HEK293 (cell line): Measurements from ENCODE around the gene TLR8.

ENCODE experiments used
- CTCF ChIA-PET: fragments of 350-600 bp; formaldehyde crosslinking; extraction: SDS; loops from one replicate; lab custom pipeline; 2021; ENCODE audit warnings: antibody characterized with exemption; lab: Yijun Ruan, JAX
- POLR2A ChIA-PET: fragments of 300-600 bp; formaldehyde crosslinking; extraction: SDS; loops from one replicate; lab custom pipeline; 2020; ENCODE audit warnings: antibody characterized with exemption, inconsistent platforms; lab: Yijun Ruan, JAX
- H3K27ac ChIP-seq: fragments of 200-500 bp; sonication (Bioruptor generic); 2 replicates; pipeline ENCODE4 v1.5.1; 2014; ENCODE audit warnings: low read depth, low read length, control low read depth, inconsistent platforms; ENCODE audit errors: extremely low read depth
- H3K36me3 ChIP-seq, 2 experiments: fragments of 200-500 bp in 1 of 2; sonication (Bioruptor generic) in 1 of 2; 1 replicate in 1 of 2; 2 replicates in 1 of 2; pipeline ENCODE4 v1.5.1; 2014 to 2017; ENCODE audit warnings: inconsistent platforms in 2 of 2, low read length in 2 of 2; ENCODE audit not compliant: control insufficient read depth in 2 of 2, insufficient read depth in 1 of 2
- H3K4me1 ChIP-seq: fragments of 200-500 bp; sonication (Bioruptor generic); 2 replicates; pipeline ENCODE4 v1.5.1; 2014; ENCODE audit warnings: mild to moderate bottlenecking, low read length, inconsistent platforms; ENCODE audit not compliant: control insufficient read depth, insufficient read depth
- H3K4me3 ChIP-seq: 2 replicates; pipeline ENCODE4 v1.5.1; 2011; ENCODE audit warnings: low read depth, mild to moderate bottlenecking, control low read depth, low read length, moderate library complexity
- H3K9me3 ChIP-seq: fragments of 200-500 bp; sonication (Bioruptor generic); 2 replicates; pipeline ENCODE4 v1.5.1; 2014; ENCODE audit warnings: low read depth, low read length, inconsistent platforms; ENCODE audit not compliant: control insufficient read depth, insufficient read depth
- MYNN ChIP-seq: fragments of 450-650 bp; formaldehyde crosslinking; IDR thresholded peaks from 2 replicates; pipeline ENCODE4 v1.5.1; 2016; ENCODE audit warnings: missing biosample characterization, missing genetic modification characterization, borderline replicate concordance
- YY2 ChIP-seq: fragments of 450-650 bp; formaldehyde crosslinking; IDR thresholded peaks from 2 replicates; pipeline ENCODE4 v1.5.1; 2016; ENCODE audit warnings: missing biosample characterization, missing genetic modification characterization
- ZFP41 ChIP-seq: fragments of 450-650 bp; formaldehyde crosslinking; IDR thresholded peaks from 2 replicates; pipeline ENCODE4 v1.5.1; 2016; ENCODE audit warnings: missing biosample characterization, missing genetic modification characterization, borderline replicate concordance
- ZNF184 ChIP-seq: fragments of 450-650 bp; IDR thresholded peaks from 2 replicates; pipeline ENCODE4 v1.5.1; 2018; ENCODE audit warnings: missing biosample characterization, mild to moderate bottlenecking, missing genetic modification characterization
- ZNF416 ChIP-seq: fragments of 450-650 bp; formaldehyde crosslinking; IDR thresholded peaks from 2 replicates; pipeline ENCODE4 v1.5.1; 2016; ENCODE audit warnings: missing biosample characterization, missing genetic modification characterization
- ZNF629 ChIP-seq: fragments of 450-650 bp; formaldehyde crosslinking; IDR thresholded peaks from 2 replicates; pipeline ENCODE4 v1.5.1; 2017; ENCODE audit warnings: missing biosample characterization, missing genetic modification characterization
- TF ChIP-seq, protein P1 (sequence below): fragments of 450-650 bp; formaldehyde crosslinking; IDR thresholded peaks from 2 replicates; pipeline ENCODE4 v1.5.1; 2016; ENCODE audit warnings: missing biosample characterization, missing genetic modification characterization
- TF ChIP-seq, protein P2 (sequence below): fragments of 450-650 bp; formaldehyde crosslinking; IDR thresholded peaks from 2 replicates; pipeline ENCODE4 v1.5.1; 2016; ENCODE audit warnings: missing biosample characterization, missing genetic modification characterization
- TF ChIP-seq, protein P3 (sequence below): fragments of 450-650 bp; formaldehyde crosslinking; IDR thresholded peaks from 2 replicates; pipeline ENCODE4 v1.5.1; 2016; ENCODE audit warnings: missing biosample characterization, missing genetic modification characterization
- TF ChIP-seq, protein P4 (sequence below): fragments of 450-650 bp; formaldehyde crosslinking; IDR thresholded peaks from 2 replicates; pipeline ENCODE4 v1.5.1; 2016; ENCODE audit warnings: missing biosample characterization, missing genetic modification characterization

TLR8 gene

GRCh38 chrX:12891915-12892506 lies 14.4 kb upstream of the TLR8 start:
- ChIA-PET POLR2A (no interaction called here), CTCF (interaction anchor here (0.6 to 3.2 kb wide), 3 partner anchors 77 to 198 kb away, joined by 3 to 17 read pairs (median 3); no protein-coding TSS in a partner anchor)
- no peak overlapping the region for H3K4me3 ChIP-seq
- no peaks in the 10 kb centered on the region for H3K9me3 ChIP-seq
- no peaks in the 10 kb centered on the region for H3K36me3 ChIP-seq
- TF ChIP-seq YY2 (tag by site-specific recombination) (no peak), ZNF184 (tag by site-specific recombination) (no peak)
- no peak overlapping the region for H3K27ac ChIP-seq
- H3K4me1 ChIP-seq: no peaks in the 10 kb centered on the region

DNA sequence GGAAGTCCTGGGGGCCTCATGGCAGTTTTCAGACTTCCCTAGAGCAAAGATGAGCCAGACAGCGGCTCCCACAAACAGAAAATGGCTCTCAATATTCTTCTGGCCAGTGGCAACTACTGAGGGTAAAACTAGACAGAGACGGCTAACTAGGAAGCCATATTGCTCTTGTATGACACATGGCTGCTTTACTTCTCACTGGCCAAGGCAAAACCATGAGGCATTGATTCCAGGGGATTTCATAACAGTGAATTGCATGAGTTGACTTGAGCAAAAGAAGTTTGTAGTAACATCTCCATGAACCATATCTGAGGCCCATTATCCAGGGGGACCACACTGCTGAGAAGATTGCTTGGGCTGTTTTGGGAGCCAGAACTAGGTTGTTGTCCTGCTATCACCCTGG lies 13.7 kb upstream of the TLR8 start:
- Histone ChIP-seq H3K4me3 (no peak overlapping the region), H3K36me3 (no peaks in the 10 kb centered on the region), H3K27ac (no peak overlapping the region), H3K4me1 (no peaks in the 10 kb centered on the region), H3K9me3 (no peaks in the 10 kb centered on the region)
- ChIA-PET POLR2A (no interaction called here), CTCF (interaction anchor here (1.2 to 3.2 kb wide), 3 partner anchors 78 to 121 kb away, joined by 3 to 17 read pairs (median 4); no protein-coding TSS in a partner anchor)
- TF ChIP-seq, protein P1, sequence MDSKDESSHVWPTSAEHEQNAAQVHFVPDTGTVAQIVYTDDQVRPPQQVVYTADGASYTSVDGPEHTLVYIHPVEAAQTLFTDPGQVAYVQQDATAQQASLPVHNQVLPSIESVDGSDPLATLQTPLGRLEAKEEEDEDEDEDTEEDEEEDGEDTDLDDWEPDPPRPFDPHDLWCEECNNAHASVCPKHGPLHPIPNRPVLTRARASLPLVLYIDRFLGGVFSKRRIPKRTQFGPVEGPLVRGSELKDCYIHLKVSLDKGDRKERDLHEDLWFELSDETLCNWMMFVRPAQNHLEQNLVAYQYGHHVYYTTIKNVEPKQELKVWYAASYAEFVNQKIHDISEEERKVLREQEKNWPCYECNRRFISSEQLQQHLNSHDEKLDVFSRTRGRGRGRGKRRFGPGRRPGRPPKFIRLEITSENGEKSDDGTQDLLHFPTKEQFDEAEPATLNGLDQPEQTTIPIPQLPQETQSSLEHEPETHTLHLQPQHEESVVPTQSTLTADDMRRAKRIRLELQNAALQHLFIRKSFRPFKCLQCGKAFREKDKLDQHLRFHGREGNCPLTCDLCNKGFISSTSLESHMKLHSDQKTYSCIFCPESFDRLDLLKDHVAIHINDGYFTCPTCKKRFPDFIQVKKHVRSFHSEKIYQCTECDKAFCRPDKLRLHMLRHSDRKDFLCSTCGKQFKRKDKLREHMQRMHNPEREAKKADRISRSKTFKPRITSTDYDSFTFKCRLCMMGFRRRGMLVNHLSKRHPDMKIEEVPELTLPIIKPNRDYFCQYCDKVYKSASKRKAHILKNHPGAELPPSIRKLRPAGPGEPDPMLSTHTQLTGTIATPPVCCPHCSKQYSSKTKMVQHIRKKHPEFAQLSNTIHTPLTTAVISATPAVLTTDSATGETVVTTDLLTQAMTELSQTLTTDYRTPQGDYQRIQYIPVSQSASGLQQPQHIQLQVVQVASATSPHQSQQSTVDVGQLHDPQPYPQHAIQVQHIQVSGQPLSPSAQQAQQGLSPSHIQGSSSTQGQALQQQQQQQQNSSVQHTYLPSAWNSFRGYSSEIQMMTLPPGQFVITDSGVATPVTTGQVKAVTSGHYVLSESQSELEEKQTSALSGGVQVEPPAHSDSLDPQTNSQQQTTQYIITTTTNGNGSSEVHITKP (tag by site-specific recombination): no peak
- TF ChIP-seq, protein P2, sequence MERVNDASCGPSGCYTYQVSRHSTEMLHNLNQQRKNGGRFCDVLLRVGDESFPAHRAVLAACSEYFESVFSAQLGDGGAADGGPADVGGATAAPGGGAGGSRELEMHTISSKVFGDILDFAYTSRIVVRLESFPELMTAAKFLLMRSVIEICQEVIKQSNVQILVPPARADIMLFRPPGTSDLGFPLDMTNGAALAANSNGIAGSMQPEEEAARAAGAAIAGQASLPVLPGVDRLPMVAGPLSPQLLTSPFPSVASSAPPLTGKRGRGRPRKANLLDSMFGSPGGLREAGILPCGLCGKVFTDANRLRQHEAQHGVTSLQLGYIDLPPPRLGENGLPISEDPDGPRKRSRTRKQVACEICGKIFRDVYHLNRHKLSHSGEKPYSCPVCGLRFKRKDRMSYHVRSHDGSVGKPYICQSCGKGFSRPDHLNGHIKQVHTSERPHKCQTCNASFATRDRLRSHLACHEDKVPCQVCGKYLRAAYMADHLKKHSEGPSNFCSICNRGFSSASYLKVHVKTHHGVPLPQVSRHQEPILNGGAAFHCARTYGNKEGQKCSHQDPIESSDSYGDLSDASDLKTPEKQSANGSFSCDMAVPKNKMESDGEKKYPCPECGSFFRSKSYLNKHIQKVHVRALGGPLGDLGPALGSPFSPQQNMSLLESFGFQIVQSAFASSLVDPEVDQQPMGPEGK (tag by site-specific recombination): no peak
- TF ChIP-seq ZNF416 (tag by site-specific recombination) (no peak), MYNN (tag by site-specific recombination) (no peak), ZNF629 (tag by site-specific recombination) (no peak), ZFP41 (tag by site-specific recombination) (no peak)
- TF ChIP-seq, protein P3, sequence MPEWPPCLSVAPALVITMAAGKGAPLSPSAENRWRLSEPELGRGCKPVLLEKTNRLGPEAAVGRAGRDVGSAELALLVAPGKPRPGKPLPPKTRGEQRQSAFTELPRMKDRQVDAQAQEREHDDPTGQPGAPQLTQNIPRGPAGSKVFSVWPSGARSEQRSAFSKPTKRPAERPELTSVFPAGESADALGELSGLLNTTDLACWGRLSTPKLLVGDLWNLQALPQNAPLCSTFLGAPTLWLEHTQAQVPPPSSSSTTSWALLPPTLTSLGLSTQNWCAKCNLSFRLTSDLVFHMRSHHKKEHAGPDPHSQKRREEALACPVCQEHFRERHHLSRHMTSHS (tag by site-specific recombination): no peak
- TF ChIP-seq, protein P4, sequence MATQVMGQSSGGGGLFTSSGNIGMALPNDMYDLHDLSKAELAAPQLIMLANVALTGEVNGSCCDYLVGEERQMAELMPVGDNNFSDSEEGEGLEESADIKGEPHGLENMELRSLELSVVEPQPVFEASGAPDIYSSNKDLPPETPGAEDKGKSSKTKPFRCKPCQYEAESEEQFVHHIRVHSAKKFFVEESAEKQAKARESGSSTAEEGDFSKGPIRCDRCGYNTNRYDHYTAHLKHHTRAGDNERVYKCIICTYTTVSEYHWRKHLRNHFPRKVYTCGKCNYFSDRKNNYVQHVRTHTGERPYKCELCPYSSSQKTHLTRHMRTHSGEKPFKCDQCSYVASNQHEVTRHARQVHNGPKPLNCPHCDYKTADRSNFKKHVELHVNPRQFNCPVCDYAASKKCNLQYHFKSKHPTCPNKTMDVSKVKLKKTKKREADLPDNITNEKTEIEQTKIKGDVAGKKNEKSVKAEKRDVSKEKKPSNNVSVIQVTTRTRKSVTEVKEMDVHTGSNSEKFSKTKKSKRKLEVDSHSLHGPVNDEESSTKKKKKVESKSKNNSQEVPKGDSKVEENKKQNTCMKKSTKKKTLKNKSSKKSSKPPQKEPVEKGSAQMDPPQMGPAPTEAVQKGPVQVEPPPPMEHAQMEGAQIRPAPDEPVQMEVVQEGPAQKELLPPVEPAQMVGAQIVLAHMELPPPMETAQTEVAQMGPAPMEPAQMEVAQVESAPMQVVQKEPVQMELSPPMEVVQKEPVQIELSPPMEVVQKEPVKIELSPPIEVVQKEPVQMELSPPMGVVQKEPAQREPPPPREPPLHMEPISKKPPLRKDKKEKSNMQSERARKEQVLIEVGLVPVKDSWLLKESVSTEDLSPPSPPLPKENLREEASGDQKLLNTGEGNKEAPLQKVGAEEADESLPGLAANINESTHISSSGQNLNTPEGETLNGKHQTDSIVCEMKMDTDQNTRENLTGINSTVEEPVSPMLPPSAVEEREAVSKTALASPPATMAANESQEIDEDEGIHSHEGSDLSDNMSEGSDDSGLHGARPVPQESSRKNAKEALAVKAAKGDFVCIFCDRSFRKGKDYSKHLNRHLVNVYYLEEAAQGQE: no peak
